ENCODE results near the gene TAS2R31.

The TAS2R31 gene

DNA sequence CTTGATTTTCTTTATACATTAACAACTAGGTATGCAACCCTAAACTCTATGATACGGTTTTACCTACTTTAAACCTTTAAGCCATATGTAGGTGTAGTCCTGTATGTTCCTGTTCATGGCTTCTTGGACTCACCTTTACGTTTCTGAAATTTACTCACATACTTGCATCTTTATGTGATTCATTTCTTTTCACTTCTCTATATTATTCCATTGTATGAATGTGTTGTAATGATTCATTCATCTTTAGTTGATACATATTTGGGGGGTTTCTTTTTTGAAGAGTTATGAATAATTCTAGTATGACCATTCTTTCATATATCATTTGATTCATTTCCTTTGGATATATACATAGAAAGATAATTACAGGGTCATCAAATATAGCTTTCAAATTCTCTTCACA, 42.1 kb downstream of the TAS2R31 start:
- H3K4me1 ChIP-seq (ENCODE audit: insufficient read depth, low read length, severe bottlenecking) = no peaks in the 10 kb centered on the region
- H3K9me3 ChIP-seq (ENCODE audit: low read length) = no peaks in the 10 kb centered on the region
- no peak overlapping the region for H3K4me2 ChIP-seq (ENCODE audit: low read length)
- TF ChIP-seq EZH2 (IDR thresholded peaks at IDR 0.05; ENCODE audit: borderline replicate concordance, low read length) = no peak
- TF ChIP-seq, protein P1, sequence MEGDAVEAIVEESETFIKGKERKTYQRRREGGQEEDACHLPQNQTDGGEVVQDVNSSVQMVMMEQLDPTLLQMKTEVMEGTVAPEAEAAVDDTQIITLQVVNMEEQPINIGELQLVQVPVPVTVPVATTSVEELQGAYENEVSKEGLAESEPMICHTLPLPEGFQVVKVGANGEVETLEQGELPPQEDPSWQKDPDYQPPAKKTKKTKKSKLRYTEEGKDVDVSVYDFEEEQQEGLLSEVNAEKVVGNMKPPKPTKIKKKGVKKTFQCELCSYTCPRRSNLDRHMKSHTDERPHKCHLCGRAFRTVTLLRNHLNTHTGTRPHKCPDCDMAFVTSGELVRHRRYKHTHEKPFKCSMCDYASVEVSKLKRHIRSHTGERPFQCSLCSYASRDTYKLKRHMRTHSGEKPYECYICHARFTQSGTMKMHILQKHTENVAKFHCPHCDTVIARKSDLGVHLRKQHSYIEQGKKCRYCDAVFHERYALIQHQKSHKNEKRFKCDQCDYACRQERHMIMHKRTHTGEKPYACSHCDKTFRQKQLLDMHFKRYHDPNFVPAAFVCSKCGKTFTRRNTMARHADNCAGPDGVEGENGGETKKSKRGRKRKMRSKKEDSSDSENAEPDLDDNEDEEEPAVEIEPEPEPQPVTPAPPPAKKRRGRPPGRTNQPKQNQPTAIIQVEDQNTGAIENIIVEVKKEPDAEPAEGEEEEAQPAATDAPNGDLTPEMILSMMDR (IDR thresholded peaks at IDR 0.05; ENCODE audit: low read length) = no peak
- H3F3A ChIP-seq (ENCODE audit: insufficient read depth, low read length) = no peaks in the 10 kb centered on the region
- peaks cover 8% of the 10 kb centered on the region; the same call in 1 of the 2 replicates for H3K36me3 ChIP-seq (ENCODE audit: insufficient read depth, low read length)
- H3K79me2 ChIP-seq (ENCODE audit: insufficient read depth, low read length) = no peaks in the 10 kb centered on the region
- H2AFZ ChIP-seq (ENCODE audit: low read length) = no peak overlapping the region
- H3K9me2 ChIP-seq (ENCODE audit: low read depth, low read length) = no peaks in the 10 kb centered on the region
- no peaks in the 10 kb centered on the region for H3K27me3 ChIP-seq (ENCODE audit: insufficient read depth, low read length)
- H3K4me3 ChIP-seq (ENCODE audit: low read depth, low read length, poor library complexity, severe bottlenecking) = no peak overlapping the region
- no peak overlapping the region for H3K27ac ChIP-seq (ENCODE audit: low read depth, low read length, poor library complexity, severe bottlenecking)
- no peaks in the 10 kb centered on the region for H4K20me1 ChIP-seq (ENCODE audit: insufficient read depth, low read length)
- H3K9ac ChIP-seq (ENCODE audit: low read length) = no peak overlapping the region

DNA sequence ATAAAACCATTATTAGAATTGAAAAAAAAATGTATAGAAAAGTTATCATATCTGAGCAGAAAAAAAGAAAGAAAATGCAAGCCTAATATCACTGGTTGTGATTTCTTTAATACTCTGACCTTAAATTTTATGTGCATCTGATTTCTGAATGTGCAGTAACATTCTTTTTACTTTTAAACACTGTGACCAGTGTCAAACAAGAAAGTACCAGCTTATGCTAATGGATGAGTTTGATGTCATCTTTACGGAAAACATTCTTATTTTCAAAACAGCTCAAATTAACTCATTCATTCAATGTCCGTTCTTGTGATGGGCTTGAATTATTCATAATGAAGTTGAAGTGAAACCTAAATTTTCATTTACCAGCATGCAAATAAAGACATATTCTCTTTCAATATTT, 44.4 kb downstream of the TAS2R31 start, which contains the start of gene TAS2R50:
Gene TAS2R50, minus strand, starts transcription at position 101 of the 400 bp plus-strand sequence. Its CDS starts 52 bp downstream, at position 49.
- Histone ChIP-seq H3K27me3 (ENCODE audit: insufficient read depth, low read length) (no peaks in the 10 kb centered on the region), H3K4me1 (ENCODE audit: insufficient read depth, low read length, severe bottlenecking) (no peaks in the 10 kb centered on the region), H3K79me2 (ENCODE audit: insufficient read depth, low read length) (no peaks in the 10 kb centered on the region), H3K4me2 (ENCODE audit: low read length) (no peak within 1 kb of the TSS), H2AFZ (ENCODE audit: low read length) (no peak within 1 kb of the TSS), H3K9ac (ENCODE audit: low read length) (no peak within 1 kb of the TSS), H3K9me3 (ENCODE audit: low read length) (no peaks in the 10 kb centered on the region), H3K27ac (ENCODE audit: low read depth, low read length, poor library complexity, severe bottlenecking) (no peak within 1 kb of the TSS), H3K9me2 (ENCODE audit: low read depth, low read length) (no peaks in the 10 kb centered on the region), H3F3A (ENCODE audit: insufficient read depth, low read length) (no peaks in the 10 kb centered on the region), H3K4me3 (ENCODE audit: low read depth, low read length, poor library complexity, severe bottlenecking) (no peak within 1 kb of the TSS), H4K20me1 (ENCODE audit: insufficient read depth, low read length) (no peaks in the 10 kb centered on the region), H3K36me3 (ENCODE audit: insufficient read depth, low read length) (peaks cover 7% of the 10 kb centered on the region; the same call in 1 of the 2 replicates)
- TF ChIP-seq, protein P1 (IDR thresholded peaks at IDR 0.05; ENCODE audit: low read length) = no peak

DNA sequence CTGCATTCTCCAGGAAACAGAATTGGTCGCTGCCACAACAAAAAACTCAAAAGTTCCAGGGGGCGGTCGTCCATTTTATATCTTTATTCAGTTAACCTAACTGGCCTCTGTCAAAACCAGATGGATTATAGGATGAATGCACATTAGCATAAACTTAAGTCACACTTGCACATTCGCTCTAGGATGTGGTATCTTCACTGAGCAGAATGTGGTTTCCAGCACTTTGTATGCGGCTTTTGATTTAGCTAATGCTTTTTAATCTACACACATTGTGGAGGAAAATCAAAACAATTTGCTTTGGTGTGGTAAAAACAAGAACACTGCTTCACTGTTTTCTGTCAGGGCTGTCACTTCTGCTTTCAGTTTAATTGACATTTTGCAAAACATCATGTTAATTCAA, 49.0 kb downstream of the TAS2R31 start:
- TF ChIP-seq EZH2 (IDR thresholded peaks at IDR 0.05; ENCODE audit: borderline replicate concordance, low read length) = no peak
- TF ChIP-seq, protein P1 (IDR thresholded peaks at IDR 0.05; ENCODE audit: low read length) = no peak
- no peaks in the 10 kb centered on the region for H4K20me1 ChIP-seq (ENCODE audit: insufficient read depth, low read length)
- no peak overlapping the region for H3K4me2 ChIP-seq (ENCODE audit: low read length)

More for the DNA sequence above, 49.0 kb downstream of the TAS2R31 start:
- Histone ChIP-seq H3K9ac (ENCODE audit: low read length) (no peak overlapping the region), H3K27me3 (ENCODE audit: insufficient read depth, low read length) (no peaks in the 10 kb centered on the region), H2AFZ (ENCODE audit: low read length) (no peak overlapping the region), H3K4me1 (ENCODE audit: insufficient read depth, low read length, severe bottlenecking) (no peaks in the 10 kb centered on the region), H3K4me3 (ENCODE audit: low read depth, low read length, poor library complexity, severe bottlenecking) (no peak overlapping the region), H3K27ac (ENCODE audit: low read depth, low read length, poor library complexity, severe bottlenecking) (no peak overlapping the region), H3K9me3 (ENCODE audit: low read length) (no peaks in the 10 kb centered on the region), H3K9me2 (ENCODE audit: low read depth, low read length) (no peaks in the 10 kb centered on the region), H3F3A (ENCODE audit: insufficient read depth, low read length) (no peaks in the 10 kb centered on the region), H3K79me2 (ENCODE audit: insufficient read depth, low read length) (no peaks in the 10 kb centered on the region), H3K36me3 (ENCODE audit: insufficient read depth, low read length) (no peaks in the 10 kb centered on the region)
